Lung (tissue), 12 donors: ENCODE results near the gene PXDN. TPM values are rescaled to one million over a fixed set of nuclear protein-coding genes. Genes with fewer than 3 reads are reported as not detected.
A peak's percentile ranks its signal among the peaks of the same experiment; 100 is the strongest.

Source experiments
- ATAC-seq: fragments of 200-7000 bp; cut with Tn5 transposase; one replicate; pipeline ENCODE4 v1.9.1; 2020; ENCODE audit warnings: moderate number of reproducible peaks; ENCODE audit not compliant: insufficient read depth, low FRiP score
- DNase-seq, 3 donors: peaks; one replicate each; pipeline ENCODE4 v3.0.0-alpha.2; 2013 to 2017
- H3K27ac ChIP-seq, 2 donors: one replicate each; pipeline ENCODE4 v1.5.1; 2013; ENCODE audit warnings: mild to moderate bottlenecking in 2 of 2, moderate library complexity in 2 of 2, control low read depth in 1 of 2, inconsistent platforms in 1 of 2, low read depth in 1 of 2, low read length in 1 of 2
- H3K27me3 ChIP-seq, 3 donors: one replicate each; pipeline ENCODE4 v1.5.1; 2013; ENCODE audit warnings: low read length in 2 of 3; ENCODE audit not compliant: control insufficient read depth in 3 of 3, insufficient read depth in 3 of 3
- H3K36me3 ChIP-seq, 4 donors: one replicate each; pipeline ENCODE4 v1.5.1; 2013; ENCODE audit warnings: low read length in 4 of 4, mild to moderate bottlenecking in 1 of 4, moderate library complexity in 1 of 4; ENCODE audit not compliant: control insufficient read depth in 4 of 4, insufficient read depth in 4 of 4
- H3K4me1 ChIP-seq, 5 donors: one replicate each; pipeline ENCODE4 v1.5.1; 2013; ENCODE audit warnings: low read length in 5 of 5, mild to moderate bottlenecking in 2 of 5, moderate library complexity in 1 of 5; ENCODE audit not compliant: control insufficient read depth in 5 of 5, insufficient read depth in 5 of 5
- H3K4me3 ChIP-seq: one replicate; pipeline ENCODE4 v1.5.1; 2013; ENCODE audit warnings: mild to moderate bottlenecking, control low read depth, moderate library complexity
- H3K9ac ChIP-seq, 2 donors: one replicate each; pipeline ENCODE4 v1.5.1; 2013; ENCODE audit warnings: low read length in 2 of 2, control low read depth in 1 of 2; ENCODE audit not compliant: insufficient read depth in 1 of 2
- H3K9me3 ChIP-seq, 4 donors: one replicate each; pipeline ENCODE4 v1.5.1; 2013; ENCODE audit warnings: low read length in 3 of 4, mild to moderate bottlenecking in 1 of 4, moderate library complexity in 1 of 4; ENCODE audit not compliant: control insufficient read depth in 4 of 4, insufficient read depth in 3 of 4
- CTCF ChIP-seq: IDR thresholded peaks from 2 replicates; pipeline ENCODE4 v1.5.1; 2012; ENCODE audit warnings: mild to moderate bottlenecking; ENCODE audit errors: control extremely low read depth, extremely low read depth
- WGBS, 2 donors: extraction: QIAGEN DNeasy Blood & Tissue Kit; methylation state at CpG; one replicate each; pipeline ENCODE4 v1.1.7; 2013; 5-methylcytosine and 5-hydroxymethylcytosine counted together
- polyA plus RNA-seq, 2 donors: library from polyadenylated mRNA; stranded (reverse); fragments of 200-250 nt; gene quantifications; one replicate each; pipeline ENCODE4 v1.2.1, GENCODE V29; 2013
- total RNA-seq, 2 donors: library from RNA; depleted of rRNA in 1 of 2; stranded (reverse); fragments of >200 nt in 1 of 2; gene quantifications; one replicate each; pipeline ENCODE4 v1.2.1, GENCODE V29; 2014 to 2021
- donor health status: control.
- donor health status: control.
- donor health status: Bipolar disorder and iron deficiency.
- donor health status: healthy.
- donor health status: DM: yes; HTN: yes; CAD: no.

The PXDN gene
- total and polyA plus RNA-seq, 4 donors: 10.6 to 198 (median 45.1) TPM

GRCh38 chr2:1705557-1706076, 38.7 kb downstream of the PXDN start:
- H3K4me1 ChIP-seq: peaks cover 0 to 26% (median 23%) of the 10 kb centered on the region in 5 donors
- H3K9ac ChIP-seq: no peak overlapping the region
- WGBS, 2 donors: 91% methylated on average over 21 of the region's 21 CpGs
- TF ChIP-seq CTCF: no peak
- no peaks in the 10 kb centered on the region for H3K36me3 ChIP-seq
- no peaks in the 10 kb centered on the region for H3K27me3 ChIP-seq
- H3K9me3 ChIP-seq: no peaks in the 10 kb centered on the region
- no peak overlapping the region for H3K27ac ChIP-seq
- no peak overlapping the region for H3K4me3 ChIP-seq
- peak in 1 of 3 donors; percentile 12 for DNase-seq
- no peak for ATAC-seq

GRCh38 chr2:1704631-1705556, 39.4 kb downstream of the PXDN start:
- Histone ChIP-seq H3K9me3 (no peaks in the 10 kb centered on the region), H3K36me3 (no peaks in the 10 kb centered on the region), H3K9ac (no peak overlapping the region), H3K4me3 (no peak overlapping the region), H3K4me1 (peaks cover 0 to 26% (median 23%) of the 10 kb centered on the region in 5 donors), H3K27ac (no peak overlapping the region), H3K27me3 (no peaks in the 10 kb centered on the region)
- TF ChIP-seq CTCF: no peak
- DNase-seq (peak in 2 of 3 donors; percentile 53 to 73), ATAC-seq (no peak)
- WGBS, 2 donors: 81 to 87% methylated on average over 18 of the region's 18 CpGs

GRCh38 chr2:1702186-1702565, 42.1 kb downstream of the PXDN start:
- Histone ChIP-seq H3K4me3 (no peak overlapping the region), H3K4me1 (peaks cover 0 to 21% (median 9%) of the 10 kb centered on the region in 5 donors), H3K9me3 (peaks cover 0 to 2% (median 0%) of the 10 kb centered on the region in 4 donors), H3K27ac (no peak overlapping the region), H3K36me3 (no peaks in the 10 kb centered on the region), H3K9ac (no peak overlapping the region), H3K27me3 (no peaks in the 10 kb centered on the region)
- DNase-seq: peak in 1 of 3 donors; percentile 19
- 77 to 90% methylated on average over 7 of the region's 7 CpGs for WGBS, 2 donors
- no peak for ATAC-seq
- TF ChIP-seq CTCF: no peak
